ENCODE data around the gene RAB44.

Gene RAB44

DNA sequence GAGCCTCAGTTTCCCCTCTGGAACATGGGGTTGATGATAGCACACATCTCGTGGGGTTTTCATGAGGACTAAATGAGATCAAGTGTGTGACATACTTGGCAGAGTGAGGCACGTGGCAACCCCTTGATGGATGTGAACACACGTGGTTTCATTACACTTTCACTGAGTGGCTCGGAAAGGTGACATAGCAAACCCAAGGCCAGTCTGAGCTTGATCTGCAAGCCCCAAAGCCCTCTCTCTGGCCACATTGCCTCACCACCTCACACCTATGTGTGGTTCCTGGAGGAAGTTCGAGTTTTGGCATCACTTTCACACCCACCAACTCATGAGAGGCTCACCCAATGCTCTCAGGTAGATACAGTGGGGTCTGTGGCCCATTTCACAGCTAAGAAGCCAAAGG is 81.6 kb downstream of the RAB44 start:
- DNase-seq (ENCODE audit: extremely low read depth, low read depth): no peak
- TF ChIP-seq CTCF (IDR thresholded peaks at IDR 0.05; ENCODE audit: low read depth, low read length, missing control alignments): no peak
- H3K4me3 ChIP-seq (replicated peaks; ENCODE audit: low read depth, low read length): no peak overlapping the region

GRCh38 chr6:36780442-36781177 is 83.0 kb downstream of the RAB44 start:
- DNase-seq (ENCODE audit: extremely low read depth, low read depth): no peak
- no peak for TF ChIP-seq CTCF (IDR thresholded peaks at IDR 0.05; ENCODE audit: low read depth, low read length, missing control alignments)
- no peak overlapping the region for H3K4me3 ChIP-seq (replicated peaks; ENCODE audit: low read depth, low read length)

GRCh38 chr6:36781669-36782068 is 84.0 kb downstream of the RAB44 start:
- no peak for TF ChIP-seq CTCF (IDR thresholded peaks at IDR 0.05; ENCODE audit: low read depth, low read length, missing control alignments)
- DNase-seq (ENCODE audit: extremely low read depth, low read depth): no peak
- H3K4me3 ChIP-seq (replicated peaks; ENCODE audit: low read depth, low read length): no peak overlapping the region

All from HFF-Myc (cell line).